ENCODE measurements around the gene NPIPA7.
"Not testable (repeated sequence)": the region's sequence is repeated elsewhere in the genome, so short reads cannot be mapped to it uniquely, and the experiment has no call there.

The NPIPA7 gene

DNA sequence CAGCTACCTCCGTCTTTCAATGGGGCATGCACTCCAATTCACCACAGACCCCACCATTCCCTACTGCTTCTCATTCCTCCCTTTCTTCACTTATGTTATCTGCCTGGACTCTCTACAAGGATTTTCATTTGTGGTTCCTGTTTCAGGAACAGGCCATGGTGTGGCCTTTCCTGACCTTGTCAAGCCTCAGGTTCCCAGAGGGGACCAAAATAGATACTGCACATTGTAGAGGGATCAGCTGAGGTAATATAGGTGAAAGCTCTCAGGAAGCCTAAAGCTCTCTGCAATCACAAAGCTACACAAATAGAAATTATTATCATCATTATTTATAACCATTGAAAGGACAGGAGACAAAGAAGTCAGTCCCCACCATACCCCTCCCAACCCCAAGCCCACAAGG, 41.6 kb downstream of the NPIPA7 start:
- not testable (repeated sequence) for DNase-seq

- DNase-seq = not testable (repeated sequence)
These were observed 46.2 kb downstream of the NPIPA7 start for GRCh38 chr16:16425146-16425545.

- not testable (repeated sequence) for DNase-seq
These were observed 52.2 kb downstream of the NPIPA7 start for GRCh38 chr16:16431135-16431534.

GRCh38 chr16:16434711-16435110, 55.8 kb downstream of the NPIPA7 start:
- not testable (repeated sequence) for DNase-seq

DNA sequence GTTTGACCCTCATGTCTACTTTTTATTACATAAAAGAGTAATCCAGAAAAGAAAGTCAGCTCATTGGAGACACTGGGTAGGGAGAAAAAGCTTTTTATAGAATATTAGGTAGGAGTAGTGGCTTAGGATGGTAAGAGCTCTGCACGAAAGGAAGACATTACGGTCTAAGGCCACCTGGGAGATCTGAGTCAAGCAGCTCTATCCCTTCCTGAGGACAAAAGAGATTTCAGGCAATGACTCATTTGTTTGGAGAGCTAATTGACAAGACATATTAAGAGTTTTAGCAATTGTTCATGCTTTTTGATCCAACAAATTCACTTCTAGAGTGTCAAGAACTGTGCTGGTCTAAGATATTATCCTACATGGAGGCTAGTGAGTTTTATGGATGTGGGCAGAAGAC, 62.5 kb downstream of the NPIPA7 start:
- not testable (repeated sequence) for DNase-seq

All from CD4-positive, alpha-beta T cell treated with Interleukin-6 for 4 hours (primary cell).